Transverse colon (tissue), 4 donors: ENCODE results near the gene PTPRO. TPM values are rescaled to one million over a fixed set of nuclear protein-coding genes. Genes with fewer than 3 reads are reported as not detected.

ENCODE experiments used
- DNase-seq: peaks from one replicate; pipeline ENCODE4 v3.0.0-alpha.2; 2019
- H3K27ac ChIP-seq, 4 donors: fragments of 200-600 bp; sonication (generic); 2 replicates each; pipeline ENCODE4 v1.5.1; 2016 to 2018; ENCODE audit warnings: inconsistent platforms in 4 of 4
- H3K27me3 ChIP-seq: fragments of 200-600 bp; sonication (generic); 2 replicates; pipeline ENCODE4 v1.5.1; 2017; ENCODE audit warnings: inconsistent platforms
- H3K36me3 ChIP-seq, 4 donors: fragments of 200-600 bp; sonication (generic); 2 replicates each; pipeline ENCODE4 v1.5.1; 2017 to 2019; ENCODE audit warnings: inconsistent platforms in 4 of 4
- H3K4me1 ChIP-seq, 4 donors: fragments of 200-600 bp; sonication (generic); 2 replicates each; pipeline ENCODE4 v1.5.1; 2017 to 2020; ENCODE audit warnings: inconsistent platforms in 4 of 4
- H3K4me3 ChIP-seq, 4 donors: fragments of 200-600 bp; sonication (generic); 1 replicate in 1 of 4; 2 replicates in 3 of 4; pipeline versions ENCODE4 v1.5.1 to v1.6.1; 2017 to 2019; ENCODE audit warnings: inconsistent platforms in 4 of 4
- H3K9me3 ChIP-seq, 2 donors: fragments of 200-600 bp; sonication (generic); 2 replicates each; pipeline ENCODE4 v1.5.1; 2017 to 2019; ENCODE audit warnings: inconsistent platforms in 2 of 2
- CTCF ChIP-seq, 5 experiments: fragments of 200-600 bp in 3 of 5; fragments of 450-650 bp in 2 of 5; sonication (generic) in 3 of 5; IDR thresholded peaks; 1 replicate in 2 of 5; 2 replicates in 3 of 5; pipeline ENCODE4 v1.5.1; 2016 to 2017; ENCODE audit warnings: antibody characterized with exemption in 5 of 5, inconsistent platforms in 3 of 5, mild to moderate bottlenecking in 2 of 5, moderate library complexity in 1 of 5
- EP300 ChIP-seq: sonication (generic); formaldehyde crosslinking; IDR thresholded peaks from one replicate; pipeline ENCODE4 v1.6.1; 2017; ENCODE audit warnings: antibody characterized with exemption, low read depth
- POLR2A ChIP-seq: fragments of 450-650 bp; IDR thresholded peaks from one replicate; pipeline ENCODE4 v1.6.1; 2016; ENCODE audit warnings: antibody characterized with exemption, mild to moderate bottlenecking, moderate library complexity
- POLR2AphosphoS5 ChIP-seq, 3 donors: sonication (generic); formaldehyde crosslinking; IDR thresholded peaks; one replicate each; pipeline ENCODE4 v1.6.1; 2016; ENCODE audit warnings: antibody characterized with exemption in 3 of 3
- WGBS, 2 donors: methylation state at CpG; one replicate each; pipeline ENCODE4 v1.1.5; 2018; ENCODE audit warnings: low coverage in 1 of 2; 5-methylcytosine and 5-hydroxymethylcytosine counted together
- in situ Hi-C, 4 donors: fragments of 200-750 bp; cut with MboI; loops; one replicate each; pipeline versions ENCODE4 v1.15.0 to v1.15.1; 2017; ENCODE audit warnings: low sequenced_read_pairs in 3 of 4, low pct_ligation_motif_present in 1 of 4, low pct_unique_long_range_greater_than_20kb in 1 of 4
- intact Hi-C: fragments of 100-400 bp; cut with DNase I; formaldehyde crosslinking; loops from one replicate; pipeline ENCODE4 v1.15.1; 2023; ENCODE audit warnings: low total_unique reads
- total RNA-seq, 4 donors: library from RNA; depleted of rRNA; stranded (reverse); fragments of >200 nt; gene quantifications; one replicate each; pipeline ENCODE4 v1.1.0, GENCODE V29; 2016

The PTPRO gene
- total RNA-seq, 4 donors from 2014 or later = 0.75 to 7.9 (median 5.5) TPM

DNA sequence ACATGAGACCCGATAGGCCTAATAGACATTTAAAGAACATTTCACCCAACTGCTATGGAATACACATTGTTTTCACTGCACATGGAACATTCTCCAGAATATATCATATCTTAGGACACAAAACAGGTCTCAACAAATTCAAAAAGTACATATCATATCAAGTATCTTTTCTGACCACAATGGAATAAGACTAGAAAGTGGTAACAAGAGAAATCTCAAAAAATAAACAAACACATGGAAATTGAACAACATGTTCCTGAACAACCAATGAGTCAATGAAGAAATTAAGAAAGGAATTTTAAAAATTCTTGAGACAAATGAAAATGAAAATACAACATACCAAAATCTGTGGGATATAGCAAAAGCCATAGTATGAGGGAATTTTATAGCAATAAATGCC lies 208.1 kb downstream of the PTPRO start:
- Histone ChIP-seq H3K4me1 (peaks cover 0 to 32% (median 17%) of the 10 kb centered on the region in 4 donors), H3K27ac (no peak overlapping the region), H3K36me3 (no peaks in the 10 kb centered on the region), H3K27me3 (no peaks in the 10 kb centered on the region), H3K4me3 (no peak overlapping the region), H3K9me3 (peaks cover 0 to 8% of the 10 kb centered on the region in 2 donors)
- in situ Hi-C loops (loop anchor here (5.0 to 10.0 kb wide), 3 partner anchors 52 to 57 kb away; no protein-coding TSS in a partner anchor), intact Hi-C loops (no loop called here)
- no peak for TF ChIP-seq CTCF (IDR thresholded peaks at IDR 0.05)
- TF ChIP-seq POLR2A = no peak
- TF ChIP-seq POLR2AphosphoS5 (IDR thresholded peaks at IDR 0.05) = no peak
- TF ChIP-seq EP300 = no peak
- no peak for DNase-seq
- 87 to 100% methylated on average over 1 of the region's 1 CpG for WGBS, 2 donors

DNA sequence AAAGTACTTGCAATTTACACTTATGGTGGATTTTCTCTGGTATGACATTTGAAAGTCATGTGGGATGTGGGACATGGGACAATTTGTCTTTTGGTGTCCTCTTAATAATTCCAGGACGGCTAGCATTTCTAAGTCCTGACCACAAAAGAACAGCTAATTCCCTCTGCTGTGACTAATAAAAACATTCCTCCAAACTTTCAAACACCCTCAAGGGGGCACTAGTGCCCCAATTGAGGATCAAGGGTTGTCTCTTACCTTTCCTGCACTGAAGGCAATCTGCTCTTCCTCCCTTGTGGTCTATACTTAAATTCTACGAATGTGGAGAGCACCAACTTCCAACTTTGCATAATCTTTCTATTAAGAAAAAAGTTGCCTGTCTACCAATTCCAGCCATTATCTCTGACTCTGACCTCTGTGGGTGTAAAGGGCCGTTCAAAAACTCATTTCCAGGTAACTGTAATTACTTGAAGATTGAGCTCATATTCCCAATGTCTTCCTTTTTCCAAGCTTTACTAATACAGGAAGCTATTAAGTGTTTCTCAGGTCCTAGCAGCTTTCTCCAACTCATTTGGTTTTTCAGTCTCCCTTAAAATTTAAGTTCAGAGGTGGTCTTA lies 210.2 kb downstream of the PTPRO start:
- H3K4me1 ChIP-seq = peaks cover 0 to 39% (median 21%) of the 10 kb centered on the region in 4 donors
- H3K9me3 ChIP-seq = peaks cover 0 to 8% of the 10 kb centered on the region in 2 donors
- H3K27me3 ChIP-seq = no peaks in the 10 kb centered on the region
- in situ Hi-C loops = loop anchor here (5.0 to 10.0 kb wide), 3 partner anchors 50 to 55 kb away; no protein-coding TSS in a partner anchor
- intact Hi-C loops = no loop called here
- H3K27ac ChIP-seq = peak overlapping the region in 3 of 4 donors; percentile 23 to 70 (median 58)
- no peak overlapping the region for H3K4me3 ChIP-seq
- no peak for TF ChIP-seq EP300
- TF ChIP-seq CTCF (IDR thresholded peaks at IDR 0.05) = peak; percentile 45 to 69 (median 54)
- TF ChIP-seq POLR2AphosphoS5 (IDR thresholded peaks at IDR 0.05) = no peak
- TF ChIP-seq POLR2A = no peak
- WGBS, 2 donors = 21 to 31% methylated on average over 3 of the region's 3 CpGs
- no peaks in the 10 kb centered on the region for H3K36me3 ChIP-seq
- peak; percentile 53 for DNase-seq

DNA sequence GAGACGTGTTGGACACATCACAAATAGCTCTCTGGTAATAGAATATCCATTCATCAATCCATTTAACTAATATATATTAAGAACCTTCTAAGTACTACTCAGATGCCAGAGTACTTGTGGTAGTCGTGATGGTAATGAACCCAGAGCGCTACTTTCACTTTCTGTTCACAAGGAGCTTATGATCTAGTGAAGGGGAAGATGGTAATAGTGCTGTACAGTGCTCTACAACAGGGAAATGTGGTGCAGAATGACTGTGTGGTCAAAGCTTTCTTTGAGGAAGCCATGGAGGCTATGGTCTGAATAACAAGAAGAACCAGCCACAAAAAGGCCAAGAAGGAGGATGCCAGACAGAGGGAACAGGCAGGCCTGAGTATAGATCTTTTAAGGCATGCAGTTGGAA lies 212.0 kb downstream of the PTPRO start:
- intact Hi-C loops = no loop called here
- TF ChIP-seq CTCF (IDR thresholded peaks at IDR 0.05) (no peak), EP300 (no peak), POLR2AphosphoS5 (IDR thresholded peaks at IDR 0.05) (no peak), POLR2A (no peak)
- H3K4me3 ChIP-seq = peak overlapping the region in 1 of 4 donors; percentile 6
- DNase-seq = no peak
- peaks cover 0 to 39% (median 21%) of the 10 kb centered on the region in 4 donors for H3K4me1 ChIP-seq
- WGBS, 2 donors = 46 to 60% methylated on average over 3 of the region's 3 CpGs
- no peaks in the 10 kb centered on the region for H3K27me3 ChIP-seq
- no peaks in the 10 kb centered on the region for H3K36me3 ChIP-seq
- no peaks in the 10 kb centered on the region for H3K9me3 ChIP-seq
- peak overlapping the region; percentile 41 to 70 (median 60) for H3K27ac ChIP-seq
- in situ Hi-C loops = loop anchor here (5.0 to 10.0 kb wide), 3 partner anchors 48 to 53 kb away; no protein-coding TSS in a partner anchor

GRCh38 chr12:15534874-15535273 lies 212.6 kb downstream of the PTPRO start:
- H3K4me3 ChIP-seq = no peak overlapping the region
- no peak for DNase-seq
- intact Hi-C loops = no loop called here
- 72 to 73% methylated on average over 4 to 5 of the region's 5 CpGs for WGBS, 2 donors
- peak overlapping the region; percentile 46 to 70 (median 60) for H3K27ac ChIP-seq
- no peaks in the 10 kb centered on the region for H3K9me3 ChIP-seq
- no peaks in the 10 kb centered on the region for H3K36me3 ChIP-seq
- in situ Hi-C loops = loop anchor here (5.0 to 10.0 kb wide), 3 partner anchors 47 to 52 kb away; no protein-coding TSS in a partner anchor
- TF ChIP-seq CTCF (IDR thresholded peaks at IDR 0.05) (no peak), POLR2A (no peak), POLR2AphosphoS5 (IDR thresholded peaks at IDR 0.05) (no peak), EP300 (no peak)
- no peaks in the 10 kb centered on the region for H3K27me3 ChIP-seq
- peaks cover 0 to 41% (median 21%) of the 10 kb centered on the region in 4 donors for H3K4me1 ChIP-seq
